A549 (cell line): ENCODE data around the gene ENPP3. TPM values are rescaled to one million over a fixed set of nuclear protein-coding genes. Genes with fewer than 3 reads are reported as not detected.

Experiments used
- ATAC-seq, 2 experiments: fragments of 200-7000 bp in 1 of 2; fragments of >200 bp in 1 of 2; cut with Nextera tagmentation in 1 of 2; cut with Tn5 transposase in 1 of 2; 3 replicates each; pipeline versions ENCODE4 v1.8.0 to v1.9.1; 2018 to 2020; ENCODE audit warnings: mild to moderate bottlenecking in 1 of 2, moderate library complexity in 1 of 2
- CTCF ChIA-PET: fragments of 300-600 bp; sonication (Branson Sonifier 250); formaldehyde crosslinking; extraction: SDS; loops from one replicate; lab custom pipeline; 2021; ENCODE audit warnings: antibody characterized with exemption, inconsistent platforms; lab: Yijun Ruan, JAX
- POLR2A ChIA-PET: fragments of 350-600 bp; formaldehyde crosslinking; extraction: SDS; loops from one replicate; lab custom pipeline; 2021; ENCODE audit warnings: antibody characterized with exemption, inconsistent platforms; lab: Yijun Ruan, JAX
- DNase-seq, 2 experiments: peaks; one replicate each; pipeline versions ENCODE4 v3.0.0 to v3.0.0-alpha.2; 2011 to 2016; ENCODE audit warnings: low read depth in 1 of 2, low spot score in 1 of 2
- FAIRE-seq: peaks from 2 replicates; lab custom pipeline; 2011; peaks lifted over from hg19 to GRCh38; lab: Jason Lieb, UNC
- H3K27ac ChIP-seq, 2 experiments: fragments of >200 bp; sonication (Bioruptor Twin); formaldehyde crosslinking; 3 replicates each; pipeline ENCODE4 v1.5.1; 2016 to 2017
- H3K4me1 ChIP-seq: fragments of >200 bp; sonication (Bioruptor Twin); formaldehyde crosslinking; 3 replicates; pipeline ENCODE4 v1.6.1; 2016
- H3K4me2 ChIP-seq: fragments of >200 bp; sonication (Bioruptor Twin); formaldehyde crosslinking; 3 replicates; pipeline ENCODE4 v1.6.1; 2016
- H3K4me3 ChIP-seq: fragments of >200 bp; sonication (Bioruptor Twin); formaldehyde crosslinking; 3 replicates; pipeline ENCODE4 v1.5.1; 2016
- H3K9me3 ChIP-seq: fragments of >200 bp; sonication (Bioruptor Twin); formaldehyde crosslinking; 3 replicates; pipeline ENCODE4 v1.6.1; 2016
- CEBPB ChIP-seq, 2 experiments: fragments of >200 bp in 1 of 2; sonication (Bioruptor Twin) in 1 of 2; formaldehyde crosslinking in 1 of 2; IDR thresholded peaks; 2 replicates each; pipeline ENCODE4 v1.6.1; 2012 to 2016
- CHD2 ChIP-seq: fragments of 150-350 bp; IDR thresholded peaks from 2 replicates; pipeline ENCODE4 v1.6.1; 2014; ENCODE audit warnings: low read length; ENCODE audit not compliant: partially characterized antibody
- CHD4 ChIP-seq: fragments of 200-600 bp; sonication (generic); IDR thresholded peaks from 2 replicates; pipeline ENCODE4 v1.6.1; 2016; ENCODE audit warnings: antibody characterized with exemption, mild to moderate bottlenecking, borderline replicate concordance
- CTCF ChIP-seq: fragments of >200 bp; sonication (Bioruptor Twin); formaldehyde crosslinking; IDR thresholded peaks from 3 replicates; pipeline ENCODE4 v1.5.1; 2016
- EP300 ChIP-seq, 2 experiments: fragments of >200 bp; sonication (Bioruptor Twin); formaldehyde crosslinking; IDR thresholded peaks; 2 replicates in 1 of 2; 3 replicates in 1 of 2; pipeline ENCODE4 v1.6.1; 2016 to 2017
- FOXS1 ChIP-seq: fragments of 250-450 bp; sonication (Bioruptor Pico); IDR thresholded peaks from 2 replicates; pipeline ENCODE4 v1.5.0; 2020; ENCODE audit warnings: mild to moderate bottlenecking, moderate library complexity
- HDAC2 ChIP-seq: fragments of 200-600 bp; sonication (generic); IDR thresholded peaks from 2 replicates; pipeline ENCODE4 v1.6.1; 2016
- HES2 ChIP-seq: fragments of >200 bp; sonication (Bioruptor Twin); formaldehyde crosslinking; IDR thresholded peaks from 2 replicates; pipeline ENCODE4 v1.6.1; 2016
- HMGXB4 ChIP-seq: fragments of 250-450 bp; sonication (Bioruptor Pico); IDR thresholded peaks from 2 replicates; pipeline ENCODE4 v1.5.0; 2021; ENCODE audit warnings: mild to moderate bottlenecking, moderate library complexity, borderline replicate concordance
- HOXB13 ChIP-seq: fragments of 250-450 bp; sonication (Bioruptor Pico); IDR thresholded peaks from 2 replicates; pipeline ENCODE4 v1.5.0; 2020; ENCODE audit warnings: low read depth, mild to moderate bottlenecking, moderate library complexity
- KDM1A ChIP-seq: fragments of 200-600 bp; sonication (generic); IDR thresholded peaks from 2 replicates; pipeline ENCODE4 v1.6.1; 2016; ENCODE audit warnings: low read depth, mild to moderate bottlenecking
- MAZ ChIP-seq: fragments of 150-350 bp; IDR thresholded peaks from 2 replicates; pipeline ENCODE4 v1.6.1; 2014; ENCODE audit warnings: antibody characterized with exemption, low read depth, low read length, borderline replicate concordance
- MYC ChIP-seq: IDR thresholded peaks from 2 replicates; pipeline ENCODE4 v1.6.1; 2012; ENCODE audit warnings: mild to moderate bottlenecking, inconsistent platforms, low read length, improper control_type of control experiment, borderline replicate concordance
- NFE2L2 ChIP-seq: fragments of 150-350 bp; conservative IDR thresholded peaks from 2 replicates; pipeline ENCODE4 v1.6.1; 2014; ENCODE audit warnings: low read length
- NPAS2 ChIP-seq: fragments of 250-450 bp; sonication (Bioruptor Pico); IDR thresholded peaks from 2 replicates; pipeline ENCODE4 v1.8.0; 2022; ENCODE audit warnings: mild to moderate bottlenecking, moderate library complexity, borderline replicate concordance
- POLR2A ChIP-seq: IDR thresholded peaks from 2 replicates; pipeline ENCODE4 v1.6.1; 2012; ENCODE audit warnings: mild to moderate bottlenecking, low read length
- POLR2AphosphoS2 ChIP-seq: conservative IDR thresholded peaks from 2 replicates; pipeline ENCODE4 v1.6.1; 2012; ENCODE audit warnings: low read length, improper control_type of control experiment, inconsistent platforms
- RNF2 ChIP-seq: fragments of 200-600 bp; sonication (generic); IDR thresholded peaks from 2 replicates; pipeline ENCODE4 v1.6.1; 2016; ENCODE audit warnings: low read depth, mild to moderate bottlenecking, antibody characterized with exemption, moderate library complexity, borderline replicate concordance
- SMC3 ChIP-seq: fragments of >200 bp; sonication (Bioruptor Twin); formaldehyde crosslinking; IDR thresholded peaks from 3 replicates; pipeline ENCODE4 v1.6.1; 2018; ENCODE audit warnings: inconsistent platforms
- SREBF2 ChIP-seq: fragments of 450-650 bp; IDR thresholded peaks from 2 replicates; pipeline ENCODE4 v1.6.1; 2014; ENCODE audit warnings: mild to moderate bottlenecking, moderate library complexity
- TFCP2L1 ChIP-seq: fragments of 250-450 bp; sonication (Bioruptor Pico); IDR thresholded peaks from 2 replicates; pipeline ENCODE4 v1.5.0; 2021; ENCODE audit warnings: mild to moderate bottlenecking
- TP53 ChIP-seq: fragments of 250-450 bp; sonication (Bioruptor Pico); IDR thresholded peaks from 2 replicates; pipeline ENCODE4 v1.5.0; 2021; ENCODE audit warnings: mild to moderate bottlenecking, moderate library complexity
- ZC3H11A ChIP-seq: fragments of 450-650 bp; IDR thresholded peaks from 2 replicates; pipeline ENCODE4 v1.6.1; 2014; ENCODE audit warnings: antibody characterized with exemption, mild to moderate bottlenecking
- ZFP36 ChIP-seq: fragments of 450-650 bp; IDR thresholded peaks from 2 replicates; pipeline ENCODE4 v1.6.1; 2014; ENCODE audit warnings: borderline replicate concordance; ENCODE audit not compliant: partially characterized antibody
- ZNF302 ChIP-seq: fragments of 250-450 bp; sonication (Bioruptor Pico); IDR thresholded peaks from 2 replicates; pipeline ENCODE4 v1.9.0; 2021; ENCODE audit warnings: inconsistent platforms, mild to moderate bottlenecking, moderate library complexity
- ZSCAN20 ChIP-seq: fragments of 250-450 bp; sonication (Bioruptor Pico); IDR thresholded peaks from 2 replicates; pipeline ENCODE4 v1.8.0; 2022; ENCODE audit warnings: mild to moderate bottlenecking, moderate library complexity
- WGBS: methylation state at CpG from one replicate; pipeline ENCODE4 v1.1.6; 2017; ENCODE audit errors: missing lambda C conversion rate; 5-methylcytosine and 5-hydroxymethylcytosine counted together
- polyA plus RNA-seq, 4 experiments: library from polyadenylated mRNA; depleted of rRNA in 3 of 4; stranded (reverse); fragments of >200 nt; fragmentation: RNase III in 1 of 4; extraction: RNeasy Plus Mini Kit Qiagen cat#74134 plus additional on column Dnase treatment in 1 of 4; gene quantifications; 2 replicates in 3 of 4; 3 replicates in 1 of 4; pipeline ENCODE4 v1.2.3, GENCODE V29; 2011 to 2017

Gene ENPP3
- polyA plus RNA-seq, 2 of the 4 experiments (the other 2 are of a cell fraction), result not detected

- FAIRE-seq, result no peak
- no peaks in the 10 kb centered on the region for H3K9me3 ChIP-seq
- no peak overlapping the region for H3K4me3 ChIP-seq
- DNase-seq, result no peak
- ChIA-PET POLR2A (interaction anchor here (0.6 kb wide), 1 partner anchor 99 kb away, joined by 5 read pairs; no protein-coding TSS in a partner anchor), CTCF (no interaction called here)
- no peaks in the 10 kb centered on the region for H3K4me1 ChIP-seq
- no peak for TF ChIP-seq MAZ
- TF ChIP-seq HOXB13 (CRISPR knock-in tag), result no peak
- no peak for TF ChIP-seq NPAS2 (CRISPR knock-in tag)
- no peak for TF ChIP-seq CHD2
- no peak for TF ChIP-seq SMC3
- no peak for TF ChIP-seq ZSCAN20 (CRISPR knock-in tag)
- no peak for TF ChIP-seq NFE2L2
- no peak for TF ChIP-seq ZNF302 (CRISPR knock-in tag)
- no peak for TF ChIP-seq RNF2
- TF ChIP-seq TFCP2L1 (CRISPR knock-in tag), result no peak
- TF ChIP-seq POLR2A, result no peak
- TF ChIP-seq HDAC2, result no peak
- TF ChIP-seq TP53, result no peak
- no peak for TF ChIP-seq FOXS1 (CRISPR knock-in tag)
- no peak for TF ChIP-seq CHD4
- WGBS, result 63% methylated on average over 8 of the region's 8 CpGs
- H3K4me2 ChIP-seq, result no peak overlapping the region
- no peak overlapping the region for H3K27ac ChIP-seq
- no peak for ATAC-seq
These were observed 150.9 kb downstream of the ENPP3 start for GRCh38 chr6:131787766-131788712.

- no peak for TF ChIP-seq MYC
- no peak for TF ChIP-seq KDM1A
- no peak for TF ChIP-seq CEBPB (IDR thresholded peaks at IDR 0.05)
- no peak for TF ChIP-seq POLR2AphosphoS2
- TF ChIP-seq ZFP36, result no peak
- TF ChIP-seq NFE2L2, result no peak
- TF ChIP-seq SREBF2, result no peak
- TF ChIP-seq HMGXB4 (CRISPR knock-in tag), result no peak
- TF ChIP-seq HES2, result no peak
- TF ChIP-seq EP300 (IDR thresholded peaks at IDR 0.05), result no peak
- TF ChIP-seq CTCF, result no peak
- TF ChIP-seq ZC3H11A, result no peak
- TF ChIP-seq FOXS1 (CRISPR knock-in tag), result no peak
- TF ChIP-seq NPAS2 (CRISPR knock-in tag), result no peak
- TF ChIP-seq POLR2A, result no peak
- no peak overlapping the region for H3K4me2 ChIP-seq
- no peak overlapping the region for H3K4me3 ChIP-seq
- DNase-seq (no peak), FAIRE-seq (no peak), ATAC-seq (no peak)
- no peak overlapping the region for H3K27ac ChIP-seq
- no peaks in the 10 kb centered on the region for H3K9me3 ChIP-seq
- no peaks in the 10 kb centered on the region for H3K4me1 ChIP-seq
- CTCF ChIA-PET, result no interaction called here
- POLR2A ChIA-PET, result no interaction called here
- 5% methylated on average over 1 of the region's 1 CpG for WGBS
These were observed 152.1 kb downstream of the ENPP3 start for GRCh38 chr6:131789219-131789618.
